Loucy (cell line): ENCODE data around the gene CD46.

ENCODE experiments used
- CTCF ChIP-seq: fragments of 200-600 bp; sonication (generic); conservative IDR thresholded peaks from 2 replicates; pipeline ENCODE4 v1.5.1; 2014; ENCODE audit warnings: mild to moderate bottlenecking, antibody characterized with exemption, low read length
- EZH2phosphoT487 ChIP-seq: fragments of 200-600 bp; IDR thresholded peaks from 2 replicates; pipeline ENCODE4 v1.6.1; 2018; ENCODE audit warnings: antibody characterized with exemption, mild to moderate bottlenecking, moderate library complexity, borderline replicate concordance

- TF ChIP-seq CTCF (no peak), EZH2phosphoT487 (no peak)
Measured at GRCh38 chr1:207827488-207827830, 75.6 kb downstream of the CD46 start.
